PFSK-1 (cell line): ENCODE measurements around the gene DNAJB12.

Experiments used
- FOXP2 ChIP-seq: optimal IDR thresholded peaks from 2 replicates; pipeline ENCODE3; 2011; ENCODE audit warnings: borderline replicate concordance, control low read depth, inconsistent platforms; ENCODE audit not compliant: insufficient read depth; ENCODE audit errors: extremely low read length, extremely low read depth
- POLR2AphosphoS5 ChIP-seq: IDR thresholded peaks from 2 replicates; pipeline ENCODE4 v1.6.1; 2012; ENCODE audit warnings: low read depth, mild to moderate bottlenecking, control low read depth, low read length, moderate library complexity
- REST ChIP-seq, 2 experiments: IDR thresholded peaks; 2 replicates each; pipeline versions ENCODE4 v1.6.1 to v1.8.0; 2011 to 2012; ENCODE audit warnings: low read depth in 2 of 2, low read length in 2 of 2, control low read depth in 1 of 2, inconsistent platforms in 1 of 2, mild to moderate bottlenecking in 1 of 2, moderate library complexity in 1 of 2; ENCODE audit not compliant: insufficient read depth in 1 of 2
- SIN3A ChIP-seq: IDR thresholded peaks from 2 replicates; pipeline ENCODE4 v1.6.1; 2012; ENCODE audit warnings: mild to moderate bottlenecking, low read length, moderate library complexity, borderline replicate concordance; ENCODE audit not compliant: insufficient read depth
- TAF1 ChIP-seq: IDR thresholded peaks from 2 replicates; pipeline ENCODE4 v1.6.1; 2012; ENCODE audit warnings: low read length, control low read depth, borderline replicate concordance; ENCODE audit not compliant: insufficient read depth

The DNAJB12 gene

GRCh38 chr10:72334196-72334824, 20.4 kb downstream of the DNAJB12 start:
- no peak for TF ChIP-seq TAF1
- no peak for TF ChIP-seq SIN3A
- no peak for TF ChIP-seq POLR2AphosphoS5
- TF ChIP-seq FOXP2: no peak
- TF ChIP-seq REST (IDR thresholded peaks at IDR 0.05; ENCODE audit: insufficient read depth in 1 of 2, low read depth in 2 of 2, low read length in 2 of 2): no peak

- no peak for TF ChIP-seq POLR2AphosphoS5
- no peak for TF ChIP-seq REST (IDR thresholded peaks at IDR 0.05; ENCODE audit: insufficient read depth in 1 of 2, low read depth in 2 of 2, low read length in 2 of 2)
- TF ChIP-seq SIN3A: no peak
- TF ChIP-seq TAF1: no peak
- no peak for TF ChIP-seq FOXP2
These were observed 21.4 kb downstream of the DNAJB12 start for GRCh38 chr10:72333112-72334015.

GRCh38 chr10:72332423-72333111, 22.2 kb downstream of the DNAJB12 start:
- TF ChIP-seq TAF1: no peak
- no peak for TF ChIP-seq FOXP2

GRCh38 chr10:72331575-72332422, 22.9 kb downstream of the DNAJB12 start:
- TF ChIP-seq TAF1: no peak
- TF ChIP-seq FOXP2: no peak
- no peak for TF ChIP-seq REST (IDR thresholded peaks at IDR 0.05; ENCODE audit: insufficient read depth in 1 of 2, low read depth in 2 of 2, low read length in 2 of 2)
- no peak for TF ChIP-seq POLR2AphosphoS5
- TF ChIP-seq SIN3A: no peak

DNA sequence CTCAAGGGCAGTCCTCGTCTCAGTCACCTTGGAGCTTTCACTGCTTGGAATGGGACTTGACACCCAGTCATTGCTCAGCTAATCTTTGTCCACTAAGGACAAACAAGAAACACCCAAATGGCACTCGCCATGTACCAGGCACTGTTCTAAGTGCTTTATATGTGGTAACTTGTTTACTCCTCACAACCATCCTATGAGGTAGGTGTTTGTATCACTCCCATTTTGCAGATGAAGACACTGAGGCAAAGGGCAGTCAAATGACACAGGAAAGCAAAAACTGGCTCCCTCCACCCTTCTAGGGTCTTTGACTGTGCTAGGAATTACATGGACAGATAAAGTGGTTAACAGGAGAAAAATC, 24.7 kb downstream of the DNAJB12 start:
- TF ChIP-seq TAF1 (no peak), REST (IDR thresholded peaks at IDR 0.05; ENCODE audit: insufficient read depth in 1 of 2, low read depth in 2 of 2, low read length in 2 of 2) (no peak), POLR2AphosphoS5 (no peak), SIN3A (no peak)
